A204.1 (cell line): ENCODE data around the gene SHC2.
"Not testable (repeated sequence)": the region's sequence is repeated elsewhere in the genome, so short reads cannot be mapped to it uniquely, and the experiment has no call there.

ENCODE experiments used
- FAIRE-seq: peaks from 2 replicates; lab custom pipeline; 2012; peaks lifted over from hg19 to GRCh38; lab: Jason Lieb, UNC

The SHC2 gene

DNA sequence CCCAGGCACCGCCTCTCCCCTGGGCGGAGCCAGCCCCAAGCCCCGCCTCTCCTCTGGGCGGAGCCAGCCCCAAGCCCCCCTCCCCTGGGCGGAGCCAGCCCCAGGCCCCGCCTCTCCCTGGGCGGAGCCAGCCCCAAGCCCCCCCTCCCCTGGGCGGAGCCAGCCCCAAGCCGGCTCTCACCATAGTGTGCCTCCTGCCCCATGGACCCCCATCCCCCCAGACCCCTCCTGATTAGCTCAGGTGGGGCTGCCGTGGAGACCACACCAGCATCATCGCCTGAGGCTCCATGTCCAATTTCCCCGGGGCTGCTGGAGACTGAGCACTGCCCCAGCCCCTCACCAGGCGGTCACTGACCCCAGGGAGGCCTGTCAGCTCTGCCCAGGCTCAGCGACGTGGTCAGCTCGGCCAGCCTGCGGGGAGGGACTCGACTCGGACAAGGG lies 31.3 kb upstream of the SHC2 start:
- no peak for FAIRE-seq

DNA sequence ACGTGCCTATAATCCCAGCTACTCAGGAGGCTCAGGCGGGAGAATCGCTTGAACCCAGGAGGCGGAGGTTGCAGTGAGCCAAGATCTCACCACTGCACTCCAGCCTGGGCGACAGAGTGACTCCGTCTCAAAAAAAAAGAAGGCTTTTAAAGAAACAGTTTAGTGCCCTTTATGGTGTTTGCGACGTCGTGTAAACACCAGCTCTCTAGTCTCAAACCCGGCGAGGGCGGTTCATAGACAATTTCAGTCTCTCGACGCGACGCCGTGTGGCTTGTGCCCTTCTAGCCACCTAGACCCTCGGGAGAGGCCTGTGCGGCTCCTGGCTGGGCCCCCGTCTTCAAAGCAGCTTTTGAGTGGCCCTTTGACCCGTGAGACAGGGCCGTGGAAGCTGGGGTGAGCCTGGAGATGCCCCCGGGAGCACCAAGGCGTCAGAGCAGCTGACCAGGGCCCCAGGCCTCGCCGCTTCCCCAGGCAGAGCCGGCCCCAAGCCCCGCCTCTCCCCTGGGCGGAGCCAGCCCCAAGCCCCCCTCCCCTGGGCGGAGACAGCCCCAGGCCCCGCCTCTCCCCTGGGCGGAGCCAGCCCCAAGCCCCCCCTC lies 30.4 kb upstream of the SHC2 start:
- FAIRE-seq = no peak

DNA sequence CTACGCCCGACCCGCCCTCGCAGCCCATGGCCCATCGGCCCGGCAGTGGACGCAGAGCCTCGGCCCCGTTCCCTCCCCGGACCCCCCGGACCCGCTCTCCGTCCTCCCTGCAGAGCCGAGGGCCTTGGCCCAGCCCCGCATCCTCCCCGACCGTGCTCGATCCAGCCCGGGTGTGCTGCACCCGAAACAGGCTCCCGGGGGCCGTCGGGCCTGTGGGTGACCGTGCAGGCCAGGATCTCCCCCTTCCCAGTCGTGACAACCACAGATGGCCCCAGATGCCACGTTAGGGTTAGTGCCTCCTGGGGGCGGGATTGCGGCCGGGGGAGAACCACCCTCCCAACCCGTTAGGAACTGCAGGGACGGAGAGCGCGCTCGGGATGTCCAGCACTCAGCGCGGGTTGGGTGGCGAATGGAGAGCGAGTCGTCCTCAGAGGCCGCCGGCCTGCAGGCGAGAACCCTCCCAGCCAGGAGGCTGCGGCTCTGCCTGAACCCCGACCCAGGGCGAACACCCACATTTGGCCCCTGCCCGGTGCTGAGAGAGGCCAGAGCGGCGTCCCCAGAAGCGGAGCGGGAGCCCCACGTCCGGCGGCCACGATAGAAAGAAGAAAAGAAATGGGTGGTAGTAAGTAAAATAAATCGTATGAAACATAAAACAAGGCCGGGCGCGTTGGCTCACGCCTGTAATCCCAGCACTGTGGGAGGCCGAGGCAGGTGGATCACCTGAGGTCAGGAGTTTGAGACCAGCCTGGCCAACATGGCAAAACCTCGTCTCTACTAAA lies 28.8 kb upstream of the SHC2 start:
- FAIRE-seq = no peak

DNA sequence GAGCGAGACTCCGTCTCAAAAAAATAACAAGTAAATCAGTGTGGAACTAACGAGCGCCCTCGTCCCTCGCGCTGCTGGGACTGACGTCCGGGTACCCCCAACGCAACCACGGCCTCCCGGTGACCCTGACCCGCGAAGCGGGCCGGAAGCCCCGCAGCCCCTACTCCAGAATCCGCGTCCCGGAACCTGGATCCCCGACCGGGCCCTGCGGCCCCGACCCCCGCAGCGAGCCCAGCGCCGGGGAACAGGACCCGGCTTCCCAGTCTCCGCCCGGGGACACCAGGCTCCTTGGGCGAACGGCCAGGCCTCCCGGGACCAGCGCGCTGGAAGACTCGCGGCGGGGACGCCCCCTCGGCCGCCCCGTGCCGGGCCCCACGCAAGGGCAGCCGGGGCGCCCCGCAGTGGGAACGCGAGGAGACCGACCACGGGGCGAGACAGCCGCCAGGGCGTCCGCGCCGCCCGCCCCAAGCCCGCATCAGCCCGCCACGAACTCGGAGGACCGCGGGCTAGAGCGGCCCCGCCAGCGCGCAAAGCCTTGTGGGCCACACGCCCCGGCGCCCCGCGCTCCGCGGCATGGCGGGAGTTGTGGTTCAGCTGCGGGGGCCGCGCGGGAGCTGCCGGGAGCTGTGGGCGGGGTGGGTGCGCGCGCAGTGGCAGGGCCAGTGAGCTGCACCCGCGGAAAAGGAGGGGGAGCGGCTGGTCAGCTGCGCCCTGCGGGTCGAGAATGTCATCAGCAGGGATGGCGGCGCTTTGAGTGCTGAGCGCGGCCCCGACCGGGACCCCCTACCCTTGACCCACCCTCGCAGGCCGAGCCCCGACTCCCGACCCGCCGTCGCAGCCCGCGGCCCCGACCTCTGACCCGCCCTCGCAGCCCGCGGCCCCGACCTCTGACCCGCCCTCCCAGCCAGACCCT lies 27.9 kb upstream of the SHC2 start:
- no peak for FAIRE-seq

DNA sequence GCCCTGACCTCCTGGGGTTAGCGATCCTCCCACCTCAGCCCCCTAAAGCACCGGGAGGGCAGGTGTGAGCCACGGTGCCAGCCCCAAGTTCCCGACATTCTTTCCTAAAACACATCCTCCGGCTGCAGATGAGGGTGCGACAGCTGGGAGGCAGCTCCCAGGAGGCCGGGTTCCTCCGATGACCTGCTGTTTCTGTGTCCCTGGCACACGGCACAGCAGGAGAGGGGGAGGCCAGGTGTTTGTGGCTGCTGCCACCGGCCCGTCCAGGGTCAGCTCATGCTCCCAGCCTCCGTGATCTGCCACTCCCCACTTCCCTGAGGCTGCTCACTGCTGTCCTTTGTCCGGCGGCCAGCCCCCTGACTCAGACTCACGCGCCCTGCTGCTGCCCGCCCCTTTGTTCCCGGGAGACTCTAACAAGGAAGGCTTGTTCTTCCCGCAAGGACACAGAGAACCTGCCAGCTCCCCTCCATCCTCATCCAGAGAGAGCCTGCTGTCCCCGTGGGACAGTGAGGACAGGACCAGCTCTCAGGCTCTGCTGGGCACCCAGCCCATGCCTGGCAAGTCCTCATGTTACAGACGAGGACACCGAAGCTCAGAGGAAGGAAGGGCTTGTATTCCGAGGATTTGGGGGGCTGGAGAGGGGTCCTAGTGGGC lies 24.9 kb upstream of the SHC2 start:
- FAIRE-seq = no peak

DNA sequence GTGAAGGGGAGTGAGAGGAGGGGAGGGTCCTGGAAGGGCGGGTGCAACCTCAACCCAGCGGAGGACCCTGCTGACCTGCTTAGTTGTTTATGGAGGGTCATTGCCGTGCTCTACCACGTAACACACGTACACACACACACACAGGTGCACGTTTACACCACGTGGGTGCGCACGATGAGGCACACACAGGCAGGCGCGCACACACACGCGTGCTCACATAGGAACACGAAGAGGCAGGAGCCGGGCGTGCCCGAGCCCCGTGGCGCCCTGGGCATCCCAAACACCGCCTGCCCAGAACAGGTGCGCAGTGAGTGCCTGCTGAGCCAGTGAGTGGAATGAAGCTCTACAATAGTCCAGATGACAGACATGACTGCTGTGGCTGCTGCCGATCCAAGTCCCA lies 24.2 kb upstream of the SHC2 start:
- FAIRE-seq = no peak

DNA sequence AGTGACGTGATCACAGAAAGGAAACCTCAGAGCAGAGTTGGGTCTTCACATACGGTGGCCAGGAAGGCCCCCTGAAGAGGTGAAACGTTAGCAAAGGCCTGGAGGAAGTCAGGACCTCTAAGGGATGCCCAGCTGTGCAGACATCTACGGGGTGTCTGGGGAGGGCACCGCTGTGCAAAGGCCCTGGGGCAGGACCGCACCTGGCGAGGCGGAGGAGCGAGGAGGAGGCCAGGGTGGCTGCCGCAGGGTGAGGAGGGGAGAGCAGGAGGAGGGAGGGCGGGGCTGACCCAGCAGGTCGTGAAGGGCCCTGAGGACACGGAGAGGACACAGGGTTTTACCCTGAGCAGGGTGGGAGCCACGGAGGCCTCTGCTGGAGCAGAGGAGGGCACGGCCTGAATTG lies 23.7 kb upstream of the SHC2 start:
- no peak for FAIRE-seq

DNA sequence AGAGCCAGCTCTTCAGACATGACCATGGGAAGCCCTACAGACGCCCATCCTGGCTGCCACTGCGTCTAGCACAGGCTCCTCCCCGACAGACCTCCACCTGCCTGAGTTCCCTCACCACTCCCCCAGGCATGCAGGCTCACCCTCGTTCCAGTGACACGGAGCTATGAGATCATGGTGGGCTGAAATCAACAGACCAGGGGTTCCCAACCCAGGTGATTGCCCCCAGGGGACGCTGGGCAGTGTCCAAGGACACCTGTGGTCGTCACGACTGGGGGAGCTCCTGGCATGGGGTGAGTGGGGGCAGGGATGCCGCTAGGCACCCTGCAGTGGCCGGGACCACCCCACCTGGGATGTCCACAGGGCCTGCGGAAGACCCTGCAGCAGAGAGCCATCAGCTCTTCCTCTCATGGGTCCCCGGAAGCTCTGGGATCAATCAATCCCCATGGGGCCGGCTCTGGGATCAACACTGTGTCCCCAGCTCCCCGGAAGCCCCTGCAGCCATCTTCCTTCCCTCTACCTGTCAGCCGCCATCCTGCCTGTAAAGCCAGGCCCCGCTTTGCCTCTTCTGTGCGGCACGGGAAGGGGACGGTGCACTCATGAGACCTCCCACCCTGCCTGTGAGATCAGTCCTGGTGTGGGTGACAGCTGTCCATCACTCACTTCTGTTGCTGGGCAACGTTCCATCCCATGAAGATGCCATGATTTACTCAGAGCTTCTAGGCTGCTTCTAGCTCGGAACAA lies 22.7 kb upstream of the SHC2 start:
- no peak for FAIRE-seq

DNA sequence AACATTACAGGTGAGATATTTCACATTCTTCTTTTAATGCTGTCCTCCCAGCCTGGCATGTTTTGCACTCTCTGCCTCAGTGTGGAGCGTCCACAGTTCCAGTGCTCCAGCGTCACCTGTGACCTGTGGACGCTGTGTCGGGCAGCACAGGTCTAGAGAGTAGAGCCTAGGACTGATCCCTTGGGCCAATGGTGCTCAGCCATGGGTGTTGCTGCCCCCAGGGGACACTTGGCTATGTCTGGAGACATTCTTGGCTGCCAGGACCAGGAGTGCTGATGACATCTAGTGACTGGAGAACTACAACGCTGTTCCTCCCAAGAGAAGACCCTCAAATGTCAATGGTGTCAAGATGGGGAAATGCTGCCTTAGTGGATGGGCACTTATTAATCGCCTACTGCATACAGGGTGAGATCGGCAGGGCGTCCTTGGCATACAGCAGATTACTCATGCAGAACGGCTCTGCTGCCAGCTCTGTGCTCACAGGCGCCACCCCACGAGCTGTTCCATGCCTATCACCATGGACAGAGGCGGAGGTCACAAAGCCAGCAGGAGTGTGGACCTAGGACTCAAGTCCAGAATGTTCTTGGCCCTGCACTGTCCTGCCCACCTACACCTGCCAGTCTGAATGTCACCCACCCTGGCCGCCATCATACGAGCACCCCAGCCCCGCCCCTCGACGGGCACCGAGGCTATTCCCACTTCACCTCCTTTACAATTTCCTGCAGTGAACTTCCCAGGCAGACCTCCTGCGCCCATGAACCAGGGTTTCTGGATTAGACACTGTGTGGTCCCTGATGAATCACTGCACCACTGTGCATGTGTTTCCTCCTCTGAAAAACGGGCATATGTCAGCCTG lies 21.6 kb upstream of the SHC2 start:
- FAIRE-seq = no peak

DNA sequence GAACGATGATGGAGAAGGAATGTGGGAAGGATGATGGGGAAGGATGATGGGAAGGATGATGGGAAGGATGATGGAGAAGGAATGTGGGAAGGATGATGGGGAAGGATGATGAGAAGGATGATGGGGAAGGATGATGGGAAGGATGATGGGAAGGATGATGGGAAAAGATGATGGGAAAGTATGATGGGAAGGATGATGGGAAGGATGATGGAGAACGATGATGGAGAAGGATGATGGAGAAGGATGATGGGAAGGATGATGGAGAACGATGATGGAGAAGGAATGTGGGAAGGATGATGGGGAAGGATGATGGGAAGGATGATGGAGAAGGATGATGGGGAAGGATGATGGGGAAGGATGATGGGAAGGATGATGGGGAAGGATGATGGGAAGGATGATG lies 20.3 kb upstream of the SHC2 start:
- not testable (repeated sequence) for FAIRE-seq

DNA sequence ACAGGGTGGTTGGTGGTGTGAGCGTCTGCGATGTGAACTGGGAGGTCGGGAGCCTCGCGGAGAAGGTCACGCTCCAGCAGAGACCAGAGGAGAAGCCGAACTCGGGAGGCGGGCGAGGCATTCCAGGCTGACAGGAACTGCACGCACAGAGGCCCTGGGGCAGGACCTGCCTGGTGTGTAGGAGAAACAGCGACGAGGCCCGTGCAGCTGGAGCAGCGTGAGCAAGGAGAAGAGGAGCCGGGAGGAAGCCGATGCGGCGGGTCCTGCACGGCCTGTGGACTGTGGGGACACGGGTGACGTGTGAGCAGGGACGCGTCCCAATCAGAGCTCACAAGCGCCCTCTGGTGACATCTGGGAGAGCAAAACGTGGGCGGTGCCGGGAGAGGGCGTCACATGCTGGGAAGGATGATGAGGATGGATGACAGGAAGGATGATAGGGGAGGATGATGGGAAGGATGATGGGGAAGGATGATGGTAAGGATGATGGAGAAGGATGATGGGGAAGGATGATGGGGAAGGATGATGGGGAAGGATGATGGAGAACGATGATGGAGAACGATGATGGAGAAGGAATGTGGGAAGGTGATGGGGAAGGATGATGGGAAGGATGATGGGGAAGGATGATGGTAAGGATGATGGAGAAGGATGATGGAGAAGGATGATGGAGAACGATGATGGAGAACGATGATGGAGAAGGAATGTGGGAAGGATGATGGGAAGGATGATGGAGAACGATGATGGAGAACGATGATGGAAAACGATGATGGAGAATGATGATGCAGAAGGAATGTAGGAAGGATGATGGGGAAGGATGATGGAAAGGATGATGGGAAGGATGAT lies 19.4 kb upstream of the SHC2 start:
- no peak for FAIRE-seq

DNA sequence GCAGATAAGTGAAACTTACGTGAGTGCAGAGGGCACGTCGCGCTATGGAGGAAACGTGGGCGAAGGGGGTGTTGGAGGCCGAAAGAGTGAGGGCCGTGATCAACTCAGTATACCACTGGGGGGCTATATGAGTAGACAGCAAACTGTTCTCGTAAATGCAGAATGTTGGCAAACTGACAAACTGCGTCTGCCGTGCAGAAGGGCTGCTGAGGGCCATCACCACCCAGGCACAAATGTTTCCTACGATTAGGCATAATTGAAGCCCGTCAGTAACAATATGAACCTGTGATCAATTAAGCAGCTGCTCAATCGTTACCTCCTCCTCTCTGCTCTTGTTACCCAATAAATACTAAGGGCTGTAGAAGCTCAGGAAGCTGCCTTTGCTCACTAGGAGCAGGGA lies 18.1 kb upstream of the SHC2 start:
- FAIRE-seq = no peak

DNA sequence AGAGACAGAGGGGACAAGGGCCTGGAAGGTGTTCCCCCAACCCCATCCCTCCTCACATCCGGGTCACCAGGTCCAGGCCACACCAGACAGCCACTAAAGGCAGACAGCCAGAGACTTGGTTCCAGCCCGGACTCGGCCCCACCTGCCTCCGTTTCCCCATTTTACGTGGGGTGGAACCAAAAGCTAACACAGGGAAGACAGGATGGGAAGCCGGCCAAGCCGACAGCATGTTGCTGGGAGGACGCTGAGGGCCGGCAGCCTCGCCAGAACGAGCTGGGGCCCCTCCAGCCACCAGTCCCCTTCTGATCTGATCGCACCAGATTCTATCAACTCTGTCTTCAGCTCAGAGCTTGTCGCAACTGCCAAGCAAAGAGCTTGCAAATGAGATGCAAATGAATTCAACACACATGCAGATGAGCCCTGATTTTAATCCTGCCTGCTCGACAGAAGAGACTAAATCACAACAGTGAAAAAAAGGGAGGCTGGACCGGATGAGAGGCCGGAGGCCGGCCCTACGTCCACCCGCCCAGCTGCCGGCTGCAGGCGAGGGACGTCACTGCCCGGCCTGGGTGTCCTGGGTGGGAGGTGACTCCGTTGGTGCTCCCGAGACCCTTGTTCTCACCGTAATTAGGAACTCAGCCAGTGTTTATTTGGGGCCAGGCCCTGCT lies 17.5 kb upstream of the SHC2 start:
- no peak for FAIRE-seq

DNA sequence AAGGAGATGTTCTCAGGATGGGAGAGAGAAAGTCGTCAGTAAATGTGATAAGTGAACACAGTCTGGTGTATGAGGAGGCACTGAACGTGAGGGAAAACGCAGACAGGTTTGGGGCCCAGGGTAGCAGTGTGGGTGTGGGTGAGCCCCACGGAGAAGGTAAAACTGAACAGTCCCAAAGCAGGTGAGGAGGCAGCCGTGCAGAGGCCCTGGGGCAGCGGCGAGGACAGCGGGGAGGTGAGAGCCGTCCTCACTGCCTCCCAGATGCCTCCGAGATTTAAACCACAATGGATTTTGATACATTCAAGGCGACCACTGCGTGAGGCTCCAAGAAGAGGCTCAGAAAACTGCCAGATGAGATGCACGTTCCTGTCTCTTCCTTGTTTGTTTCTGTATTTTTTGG lies 14.5 kb upstream of the SHC2 start:
- FAIRE-seq = no peak

DNA sequence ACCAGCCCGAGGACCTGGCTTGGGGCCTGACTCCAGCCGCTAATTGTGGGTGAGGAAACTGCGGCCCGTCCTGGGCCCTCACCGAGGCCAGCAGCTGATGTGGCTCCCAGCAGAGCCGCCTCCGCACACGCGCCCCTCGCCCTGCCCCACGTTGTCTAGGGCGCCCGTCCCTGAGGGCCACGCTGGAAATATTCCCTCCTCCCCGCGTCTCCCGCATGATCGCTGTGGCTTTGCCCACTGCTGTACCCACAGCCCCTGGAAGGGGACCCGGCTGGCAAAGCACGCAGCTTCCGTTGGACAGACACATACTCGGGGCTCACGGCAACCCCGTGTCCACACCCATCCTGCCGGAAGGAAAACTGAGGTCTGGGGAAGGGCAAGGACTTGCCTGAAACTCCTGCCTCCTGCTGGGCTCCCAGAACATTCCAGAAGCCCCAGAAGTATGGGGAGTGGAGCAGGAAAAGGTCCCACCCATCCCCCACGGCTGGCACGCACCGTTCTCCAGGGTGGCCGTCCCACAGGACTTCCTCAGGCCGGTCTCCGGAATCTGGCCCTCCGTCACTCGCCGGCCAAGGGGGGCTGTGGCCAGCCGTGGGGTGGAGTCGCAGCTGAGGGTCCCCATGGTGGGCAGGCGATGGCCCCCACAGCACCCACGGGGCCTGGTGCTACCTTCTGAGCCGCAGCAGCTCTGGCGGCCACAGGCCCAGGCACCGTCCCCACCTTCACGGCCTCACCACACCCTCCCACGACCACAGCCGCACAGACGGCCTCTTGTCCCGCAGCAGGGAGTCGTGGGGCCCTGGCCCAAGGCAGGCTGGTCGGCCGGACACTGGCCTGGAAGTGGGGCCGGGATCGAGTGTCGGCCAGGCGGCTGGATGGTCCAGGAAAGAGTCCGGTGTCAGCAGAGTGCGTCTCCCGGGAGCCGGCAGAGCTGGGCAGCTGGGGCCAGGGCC lies 13.6 kb upstream of the SHC2 start:
- FAIRE-seq = no peak

DNA sequence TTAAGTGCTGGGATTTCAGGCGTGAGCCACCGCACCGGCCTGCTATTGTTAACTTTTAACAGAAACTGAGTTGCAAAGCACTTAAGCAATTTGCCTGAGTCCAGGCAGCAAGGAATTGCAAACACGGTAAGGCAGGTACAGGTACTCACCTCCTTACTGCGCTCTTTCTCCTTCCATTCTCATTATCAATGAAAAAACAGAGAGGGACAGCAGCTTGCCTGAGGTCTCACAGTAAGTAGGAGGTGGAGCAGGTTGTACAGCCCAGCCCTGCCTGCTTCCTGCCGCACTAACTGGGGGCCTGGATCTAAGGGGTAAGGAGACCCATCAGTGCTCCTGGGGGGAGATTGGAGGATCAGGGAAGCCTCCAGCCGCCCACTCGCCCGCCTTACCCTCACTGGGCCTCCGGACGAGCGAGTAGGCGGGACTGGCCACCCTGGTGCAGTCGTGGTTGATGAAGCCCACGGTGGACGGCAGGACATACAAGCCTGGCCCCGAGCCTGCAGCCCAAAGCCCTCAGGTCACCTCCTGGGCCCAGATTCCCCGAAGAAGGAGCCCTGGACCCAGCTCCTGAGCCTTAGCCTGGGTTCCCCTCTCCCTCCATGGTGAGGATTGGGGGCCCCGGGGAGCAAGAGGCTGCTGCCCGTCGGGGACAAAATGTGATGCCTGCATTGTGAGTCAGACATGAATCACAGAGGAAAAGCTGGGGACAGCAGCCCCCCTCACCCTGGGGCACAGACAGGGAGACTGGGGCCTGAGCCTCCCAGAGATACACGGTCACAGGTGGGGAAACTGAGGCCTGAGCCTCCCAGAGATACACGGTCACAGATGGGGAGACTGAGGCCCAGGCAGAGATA lies 11.4 kb upstream of the SHC2 start:
- no peak for FAIRE-seq

DNA sequence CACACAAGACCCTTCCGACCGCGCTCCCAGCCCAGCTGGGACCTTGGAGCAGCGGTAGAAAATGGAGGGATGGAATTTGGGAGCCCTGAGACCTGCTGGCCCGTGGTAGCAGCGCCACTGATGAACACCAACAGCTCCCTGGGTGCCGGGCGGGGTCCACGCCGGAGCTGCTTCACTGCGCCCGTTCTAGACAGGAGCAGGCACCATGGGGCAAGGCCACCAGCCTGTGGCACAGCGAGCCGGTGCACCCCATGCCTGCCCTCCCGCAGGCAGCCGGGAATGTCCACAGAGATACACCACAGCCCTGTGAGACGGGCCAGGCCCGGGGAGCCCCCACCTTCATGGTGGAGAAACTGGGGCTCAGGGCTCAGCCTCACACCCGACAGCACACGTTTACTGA lies 9.9 kb upstream of the SHC2 start:
- FAIRE-seq = no peak
